H9 (cell line): Measurements from ENCODE around the gene F12. TPM values are rescaled to one million over a fixed set of nuclear protein-coding genes. Genes with fewer than 3 reads are reported as not detected.

Source experiments
- DNase-seq: peaks from one replicate; pipeline ENCODE4 v3.0.0-alpha.2; 2017
- H2AFZ ChIP-seq: one replicate; pipeline ENCODE4 v1.6.1; 2013; ENCODE audit warnings: mild to moderate bottlenecking, low read length, control low read depth, moderate library complexity
- H2AK5ac ChIP-seq: 2 replicates; pipeline ENCODE4 v1.6.1; 2013; ENCODE audit warnings: low read length, control low read depth, mixed read lengths; ENCODE audit not compliant: insufficient read length
- H2BK120ac ChIP-seq: one replicate; pipeline ENCODE4 v1.6.1; 2013; ENCODE audit warnings: low read depth, mild to moderate bottlenecking, low read length, control low read depth, inconsistent platforms; ENCODE audit not compliant: poor library complexity, severe bottlenecking
- H2BK12ac ChIP-seq: 2 replicates; pipeline ENCODE4 v1.6.1; 2013; ENCODE audit warnings: low read length, control low read depth, mixed read lengths, low read depth; ENCODE audit not compliant: insufficient read length
- H2BK15ac ChIP-seq: 2 replicates; pipeline ENCODE4 v1.6.1; 2013; ENCODE audit warnings: low read depth, low read length, control low read depth
- H2BK20ac ChIP-seq: one replicate; pipeline ENCODE4 v1.6.1; 2013; ENCODE audit warnings: low read depth, mild to moderate bottlenecking, low read length, control low read depth, inconsistent platforms; ENCODE audit not compliant: poor library complexity, severe bottlenecking
- H2BK5ac ChIP-seq: 2 replicates; pipeline ENCODE4 v1.6.1; 2013; ENCODE audit warnings: low read length, control low read depth, mixed read lengths; ENCODE audit not compliant: insufficient read length
- H3K14ac ChIP-seq: 2 replicates; pipeline ENCODE4 v1.6.1; 2013; ENCODE audit warnings: low read length, control low read depth; ENCODE audit not compliant: insufficient read depth
- H3K18ac ChIP-seq: 2 replicates; pipeline ENCODE4 v1.6.1; 2013; ENCODE audit warnings: low read depth, mild to moderate bottlenecking, mixed read lengths, low read length, control low read depth; ENCODE audit not compliant: insufficient read length
- H3K23ac ChIP-seq: 2 replicates; pipeline ENCODE4 v1.6.1; 2013; ENCODE audit warnings: low read length, control low read depth, mixed read lengths, low read depth; ENCODE audit not compliant: insufficient read length
- H3K23me2 ChIP-seq: 2 replicates; pipeline ENCODE4 v1.6.1; 2013; ENCODE audit warnings: low read depth, mild to moderate bottlenecking, mixed read lengths, low read length, control low read depth; ENCODE audit not compliant: insufficient read length, poor library complexity, severe bottlenecking
- H3K27ac ChIP-seq: 2 replicates; pipeline ENCODE4 v1.5.1; 2013; ENCODE audit warnings: low read length, control low read depth, mixed read lengths, low read depth; ENCODE audit not compliant: insufficient read length
- H3K27me3 ChIP-seq: 2 replicates; pipeline ENCODE4 v1.6.1; 2013; ENCODE audit warnings: low read length, control low read depth, inconsistent platforms; ENCODE audit not compliant: insufficient read depth
- H3K4ac ChIP-seq: 2 replicates; pipeline ENCODE4 v1.6.1; 2013; ENCODE audit warnings: low read depth, mild to moderate bottlenecking, control low read depth, inconsistent platforms, low read length, moderate library complexity
- H3K4me1 ChIP-seq: 2 replicates; pipeline ENCODE4 v1.6.1; 2013; ENCODE audit warnings: low read length, control low read depth, inconsistent platforms; ENCODE audit not compliant: insufficient read depth
- H3K4me2 ChIP-seq: 2 replicates; pipeline ENCODE4 v1.6.1; 2013; ENCODE audit warnings: low read length, control low read depth, mixed read lengths; ENCODE audit not compliant: insufficient read length, insufficient read depth
- H3K56ac ChIP-seq: 2 replicates; pipeline ENCODE4 v1.6.1; 2013; ENCODE audit warnings: low read depth, mild to moderate bottlenecking, mixed read lengths, low read length, control low read depth; ENCODE audit not compliant: insufficient read length
- H3K79me1 ChIP-seq: 2 replicates; pipeline ENCODE4 v1.6.1; 2013; ENCODE audit warnings: low read depth, mild to moderate bottlenecking, moderate library complexity, low read length, control low read depth, inconsistent platforms; ENCODE audit not compliant: insufficient read depth, poor library complexity, severe bottlenecking
- H3K79me2 ChIP-seq: 2 replicates; pipeline ENCODE4 v1.6.1; 2013; ENCODE audit warnings: low read length, control low read depth, inconsistent platforms; ENCODE audit not compliant: insufficient read depth
- H3K9ac ChIP-seq: 2 replicates; pipeline ENCODE4 v1.6.1; 2013; ENCODE audit warnings: low read length, control low read depth, mixed read lengths; ENCODE audit not compliant: insufficient read length; ENCODE audit errors: extremely low read depth
- H3K9me3 ChIP-seq: one replicate; pipeline ENCODE4 v1.6.1; 2013; ENCODE audit warnings: low read depth, low read length, inconsistent platforms; ENCODE audit not compliant: control insufficient read depth
- H3T11ph ChIP-seq: one replicate; pipeline ENCODE4 v1.6.1; 2013; ENCODE audit warnings: mild to moderate bottlenecking, low read length, control low read depth, inconsistent platforms
- H4K20me1 ChIP-seq: one replicate; pipeline ENCODE4 v1.6.1; 2013; ENCODE audit not compliant: control insufficient read depth, insufficient read length, insufficient read depth
- H4K5ac ChIP-seq: 2 replicates; pipeline ENCODE4 v1.6.1; 2013; ENCODE audit warnings: low read depth, mild to moderate bottlenecking, mixed read lengths, low read length, control low read depth; ENCODE audit not compliant: insufficient read length
- H4K8ac ChIP-seq: replicated peaks from 2 replicates; pipeline ENCODE4 v1.6.1; 2013; ENCODE audit warnings: low read length, control low read depth, mixed read lengths, low read depth; ENCODE audit not compliant: insufficient read length
- H4K91ac ChIP-seq: 2 replicates; pipeline ENCODE4 v1.6.1; 2013; ENCODE audit warnings: low read depth, mild to moderate bottlenecking, moderate library complexity, mixed read lengths, low read length, control low read depth; ENCODE audit not compliant: insufficient read length
- H3K27ac Mint-ChIP-seq, 3 experiments: 2 replicates in 2 of 3; 3 replicates in 1 of 3; pipeline ENCODE4 v1.8.0; 2020 to 2021; ENCODE audit warnings: mixed read lengths in 3 of 3, mild to moderate bottlenecking in 1 of 3, moderate library complexity in 1 of 3
- H3K27me3 Mint-ChIP-seq: 2 replicates; pipeline ENCODE4 v1.8.0; 2021; ENCODE audit warnings: low read depth, mild to moderate bottlenecking, moderate library complexity, mixed read lengths
- H3K36me3 Mint-ChIP-seq, 3 experiments: 2 replicates in 2 of 3; 3 replicates in 1 of 3; pipeline ENCODE4 v1.8.0; 2020 to 2021; ENCODE audit warnings: low read depth in 3 of 3, mixed read lengths in 3 of 3; ENCODE audit not compliant: insufficient read depth in 1 of 3
- H3K4me1 Mint-ChIP-seq, 2 experiments: 2 replicates each; pipeline ENCODE4 v1.8.0; 2020; ENCODE audit warnings: mixed read lengths in 2 of 2
- H3K4me3 Mint-ChIP-seq, 2 experiments: 2 replicates in 1 of 2; 3 replicates in 1 of 2; pipeline ENCODE4 v1.8.0; 2020 to 2021; ENCODE audit warnings: mild to moderate bottlenecking in 2 of 2, mixed read lengths in 2 of 2, moderate library complexity in 1 of 2
- H3K9me3 Mint-ChIP-seq, 2 experiments: 2 replicates in 1 of 2; 3 replicates in 1 of 2; pipeline ENCODE4 v1.8.0; 2020; ENCODE audit warnings: mild to moderate bottlenecking in 2 of 2, mixed read lengths in 2 of 2, moderate library complexity in 1 of 2
- CTCF ChIP-seq: fragments of 200-600 bp; sonication (generic); conservative IDR thresholded peaks from 3 replicates; pipeline ENCODE4 v1.8.0; 2021; ENCODE audit warnings: antibody characterized with exemption, mild to moderate bottlenecking
- WGBS: extraction: QIAGEN DNeasy Blood & Tissue Kit; methylation state at CpG from one replicate; pipeline ENCODE4 v1.1.7; 2013; ENCODE audit warnings: missing lambda C conversion rate, low lambda C conversion rate, mixed read lengths; ENCODE audit not compliant: insufficient read length; ENCODE audit errors: extremely low coverage; 5-methylcytosine and 5-hydroxymethylcytosine counted together
- total RNA-seq: library from RNA; stranded (reverse); gene quantifications from 2 replicates; pipeline ENCODE4 v1.2.1, GENCODE V29; 2021

Gene F12
- total RNA-seq, 1 experiment from 2014 or later = 3.5 TPM

- Histone ChIP-seq H3K4me2 (peak overlapping the region; percentile 60), H3K23me2 (peaks cover 23% of the 10 kb centered on the region), H2AFZ (no peak overlapping the region), H3T11ph (no peak overlapping the region), H3K27me3 (peaks cover 12% of the 10 kb centered on the region; the same call in 1 of the 2 replicates), H3K9ac (no peak overlapping the region), H3K9me3 (no peaks in the 10 kb centered on the region), H2AK5ac (no peak overlapping the region), H4K5ac (no peak overlapping the region), H2BK5ac (no peak overlapping the region), H4K20me1 (no peaks in the 10 kb centered on the region), H3K14ac (peak overlapping the region; percentile 4; the same call in 1 of the 2 replicates), H2BK12ac (no peak overlapping the region), H3K4me1 (no peaks in the 10 kb centered on the region), H3K27ac (no peak overlapping the region), H3K56ac (no peak overlapping the region), H3K79me2 (no peaks in the 10 kb centered on the region), H3K4ac (no peak overlapping the region), H4K91ac (no peak overlapping the region), H2BK120ac (no peak overlapping the region), H3K18ac (no peak overlapping the region), H2BK15ac (no peak overlapping the region), H3K23ac (no peak overlapping the region), H2BK20ac (no peak overlapping the region), H4K8ac (no peak overlapping the region), H3K79me1 (no peaks in the 10 kb centered on the region)
- peaks cover 0 to 2% of the 10 kb centered on the region in 2 experiments; a peak in 2 of 5 replicates for H3K9me3 Mint-ChIP-seq
- H3K36me3 Mint-ChIP-seq = no peaks in the 10 kb centered on the region
- TF ChIP-seq CTCF = peak; percentile 49; the same call in 2 of the 3 replicates
- peaks cover 10 to 11% of the 10 kb centered on the region in 2 experiments for H3K4me1 Mint-ChIP-seq
- H3K27ac Mint-ChIP-seq = no peak overlapping the region
- DNase-seq = peak; percentile 74
- peaks cover 81% of the 10 kb centered on the region for H3K27me3 Mint-ChIP-seq
- H3K4me3 Mint-ChIP-seq = peak overlapping the region; percentile 63 to 89
- WGBS = no CpG with 5 or more reads among the region's 93 CpGs
Observed at GRCh38 chr5:177403792-177404640, 5.3 kb downstream of the F12 start.
